Body of pancreas (tissue), 4 donors: ENCODE results near the gene MSI2. TPM values are rescaled to one million over a fixed set of nuclear protein-coding genes. Genes with fewer than 3 reads are reported as not detected.

Experiments used
- ATAC-seq: fragments of 150-250 bp; one replicate; pipeline ENCODE4 v1.9.1; 2016
- DNase-seq, 4 donors: peaks; one replicate each; pipeline ENCODE4 v3.0.0-alpha.2; 2019
- H3K27ac ChIP-seq, 4 donors: fragments of 200-600 bp; sonication (generic); 1 replicate in 3 of 4; 2 replicates in 1 of 4; pipeline versions ENCODE4 v1.5.1 to v1.6.1; 2016 to 2019; ENCODE audit warnings: mild to moderate bottlenecking in 1 of 4, mixed read lengths in 1 of 4, moderate library complexity in 1 of 4
- H3K27me3 ChIP-seq, 2 donors: fragments of 200-600 bp; sonication (generic); one replicate each; pipeline ENCODE4 v1.6.0; 2016; ENCODE audit warnings: mild to moderate bottlenecking in 1 of 2
- H3K36me3 ChIP-seq, 2 donors: fragments of 200-600 bp; sonication (generic); replicated peaks in 1 of 2; 2 replicates each; pipeline ENCODE4 v1.5.1; 2016; ENCODE audit warnings: low read depth in 2 of 2; ENCODE audit not compliant: insufficient read depth in 1 of 2
- H3K4me1 ChIP-seq: fragments of 200-600 bp; sonication (generic); one replicate; pipeline ENCODE4 v1.6.0; 2016
- H3K4me3 ChIP-seq, 2 donors: fragments of 200-600 bp; sonication (generic); 1 replicate in 1 of 2; 2 replicates in 1 of 2; pipeline ENCODE4 v1.5.1; 2016 to 2019
- H3K9me3 ChIP-seq, 3 donors: fragments of 200-600 bp; sonication (generic); 1 replicate in 2 of 3; 2 replicates in 1 of 3; pipeline ENCODE4 v1.5.1; 2016
- CTCF ChIP-seq, 7 experiments: fragments of 450-650 bp in 4 of 7; fragments of 200-600 bp in 3 of 7; sonication (generic) in 3 of 7; IDR thresholded peaks; one replicate each; pipeline ENCODE4 v1.5.1; 2016 to 2019; ENCODE audit warnings: antibody characterized with exemption in 7 of 7
- POLR2A ChIP-seq, 3 donors: fragments of 450-650 bp; IDR thresholded peaks; one replicate each; pipeline ENCODE4 v1.6.1; 2016; ENCODE audit warnings: antibody characterized with exemption in 3 of 3, mild to moderate bottlenecking in 2 of 3
- WGBS, 2 donors: methylation state at CpG; one replicate each; pipeline ENCODE4 v1.1.5; 2017; 5-methylcytosine and 5-hydroxymethylcytosine counted together
- intact Hi-C: fragments of 100-400 bp; cut with DNase I; formaldehyde crosslinking; loops from one replicate; pipeline ENCODE4 v1.15.1; 2023
- total RNA-seq, 2 donors: library from RNA; depleted of rRNA; stranded (reverse); fragments of >200 nt; gene quantifications; one replicate each; pipeline ENCODE4 v1.1.0, GENCODE V29; 2016

The MSI2 gene
- total RNA-seq, 2 donors from 2014 or later = 21.1 to 28.5 TPM

DNA sequence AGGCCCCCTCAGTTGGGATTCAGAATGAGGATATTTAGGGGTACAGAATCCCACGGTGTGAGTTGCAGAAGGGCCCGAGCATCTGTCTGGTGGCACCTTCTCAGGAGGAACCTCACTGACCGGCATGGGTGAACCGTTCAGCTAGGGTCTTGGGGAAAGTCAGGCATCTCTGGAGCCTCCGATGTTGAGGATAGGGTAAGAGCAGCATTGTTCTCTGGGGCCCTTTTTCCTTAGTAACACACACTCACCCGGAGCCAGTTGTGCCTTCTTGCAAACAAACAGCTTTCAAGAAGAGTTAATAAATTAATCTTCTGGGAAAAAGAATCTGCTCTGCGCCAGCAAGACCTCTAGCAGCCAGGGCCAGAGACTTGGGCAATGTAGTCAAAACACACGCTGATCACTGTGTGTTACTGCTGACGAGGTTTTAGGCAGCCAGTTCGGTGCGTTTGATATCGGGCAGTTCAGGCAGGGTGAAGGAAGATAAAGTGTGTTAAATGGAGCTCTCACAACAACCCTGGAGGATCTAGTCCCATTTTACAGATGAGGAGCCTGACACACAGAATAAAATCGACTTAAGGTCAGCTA lies 48.9 kb downstream of the MSI2 start:
- 87 to 88% methylated on average over 13 of the region's 13 CpGs for WGBS, 2 donors
- Histone ChIP-seq H3K27me3 (no peaks in the 10 kb centered on the region), H3K4me3 (no peak overlapping the region), H3K27ac (no peak overlapping the region), H3K9me3 (no peaks in the 10 kb centered on the region), H3K4me1 (no peaks in the 10 kb centered on the region), H3K36me3 (no peaks in the 10 kb centered on the region)
- DNase-seq (no peak), ATAC-seq (no peak)
- intact Hi-C loops = no loop called here
- no peak for TF ChIP-seq POLR2A (IDR thresholded peaks at IDR 0.05)
- no peak for TF ChIP-seq CTCF (IDR thresholded peaks at IDR 0.05)

DNA sequence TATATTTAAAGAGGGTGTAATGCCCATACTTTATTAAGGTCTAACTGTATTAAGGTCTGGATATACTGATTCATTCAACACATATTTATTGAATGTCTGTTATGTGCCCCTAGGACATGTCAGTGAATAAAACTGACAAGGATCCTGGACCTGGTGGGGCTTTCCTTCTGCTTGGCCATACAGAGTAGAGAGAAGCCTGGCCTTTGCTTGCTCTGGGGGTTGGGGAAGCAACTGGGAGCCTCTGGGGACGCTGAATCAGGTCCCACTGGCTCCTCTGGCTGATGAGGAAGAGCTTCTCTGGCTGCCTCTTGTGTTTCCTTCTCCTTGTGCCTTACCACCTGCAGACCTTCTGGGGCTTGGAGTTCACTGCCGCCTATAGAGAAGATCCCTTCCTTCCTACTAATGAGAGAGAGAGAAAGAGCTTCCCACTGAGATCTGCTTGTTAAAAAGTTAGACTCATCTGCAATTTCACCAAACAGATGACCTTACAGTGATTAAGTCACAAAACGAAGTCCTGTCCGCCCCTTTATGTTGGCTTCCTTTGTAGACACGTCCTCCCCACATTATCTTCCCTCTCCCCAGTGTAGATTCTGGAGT lies 49.7 kb downstream of the MSI2 start:
- WGBS, 2 donors = 83 to 85% methylated on average over 5 of the region's 5 CpGs
- TF ChIP-seq CTCF (IDR thresholded peaks at IDR 0.05) (no peak), POLR2A (IDR thresholded peaks at IDR 0.05) (no peak)
- intact Hi-C loops = no loop called here

DNA sequence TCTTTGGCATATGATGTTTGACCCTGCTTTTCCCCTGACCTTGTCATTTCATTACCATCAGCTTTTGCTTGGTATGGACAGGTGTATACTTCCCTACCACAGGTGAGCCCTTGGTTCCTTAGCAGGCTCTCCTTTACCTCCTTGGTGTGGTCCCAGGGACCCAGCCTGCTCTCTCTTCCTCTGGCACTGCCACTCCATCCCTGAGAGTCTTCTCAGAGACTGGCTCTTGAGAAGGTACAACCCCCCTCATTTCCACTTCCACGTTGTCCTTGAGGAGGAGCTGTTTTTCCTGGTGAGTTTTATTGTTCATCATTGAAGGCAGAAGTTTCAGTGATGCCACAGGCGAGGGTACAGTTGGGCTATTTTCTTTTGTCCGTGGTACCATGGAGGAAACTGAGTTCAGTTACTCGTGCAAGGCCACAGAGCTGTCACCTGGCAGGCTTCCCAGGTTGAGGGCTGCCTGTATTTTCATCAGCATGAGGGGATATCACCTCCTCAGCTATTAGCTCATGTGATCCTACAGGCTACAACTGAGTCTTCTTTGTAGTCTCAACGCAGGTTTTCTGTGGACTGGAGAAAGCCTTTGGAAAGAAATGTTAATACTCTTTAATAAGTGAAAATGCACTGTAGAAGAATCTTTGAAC lies 52.3 kb downstream of the MSI2 start:
- Histone ChIP-seq H3K4me3 (no peak overlapping the region), H3K27ac (no peak overlapping the region), H3K4me1 (no peaks in the 10 kb centered on the region), H3K9me3 (no peaks in the 10 kb centered on the region), H3K27me3 (no peaks in the 10 kb centered on the region), H3K36me3 (no peaks in the 10 kb centered on the region)
- intact Hi-C loops = no loop called here
- no peak for DNase-seq
- TF ChIP-seq POLR2A (IDR thresholded peaks at IDR 0.05) (no peak), CTCF (IDR thresholded peaks at IDR 0.05) (no peak)
- no peak for ATAC-seq
- 69 to 94% methylated on average over 5 of the region's 5 CpGs for WGBS, 2 donors

More for the DNA sequence above, 49.7 kb downstream of the MSI2 start:
- Histone ChIP-seq H3K4me1 (no peaks in the 10 kb centered on the region), H3K27ac (no peak overlapping the region), H3K9me3 (no peaks in the 10 kb centered on the region), H3K36me3 (no peaks in the 10 kb centered on the region), H3K4me3 (no peak overlapping the region), H3K27me3 (no peaks in the 10 kb centered on the region)
- ATAC-seq (no peak), DNase-seq (no peak)

DNA sequence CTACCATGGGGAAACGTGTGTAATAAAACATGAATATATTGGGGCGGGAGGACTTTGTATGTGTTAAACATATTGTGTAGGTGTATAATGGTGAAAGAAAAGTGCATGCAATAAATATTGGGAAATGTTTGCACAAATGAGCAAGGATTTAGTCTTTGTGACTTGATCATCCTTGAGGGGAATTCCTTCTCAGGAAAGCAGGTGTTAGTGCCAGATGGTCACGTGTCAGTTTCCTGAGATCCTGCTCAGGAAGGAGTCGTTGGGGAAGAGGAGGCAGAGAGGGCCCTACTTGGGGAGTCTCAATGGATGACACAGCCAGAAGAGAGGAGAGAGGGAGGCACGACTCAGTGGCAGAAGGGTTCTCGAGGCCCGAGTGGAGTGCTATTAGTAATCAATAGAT lies 53.2 kb downstream of the MSI2 start:
- Histone ChIP-seq H3K4me1 (no peaks in the 10 kb centered on the region), H3K36me3 (no peaks in the 10 kb centered on the region), H3K4me3 (no peak overlapping the region), H3K27me3 (no peaks in the 10 kb centered on the region), H3K9me3 (no peaks in the 10 kb centered on the region), H3K27ac (no peak overlapping the region)
- TF ChIP-seq POLR2A (IDR thresholded peaks at IDR 0.05) = no peak
- TF ChIP-seq CTCF (IDR thresholded peaks at IDR 0.05) = no peak
- intact Hi-C loops = no loop called here
- DNase-seq (no peak), ATAC-seq (no peak)
- 76 to 82% methylated on average over 7 of the region's 7 CpGs for WGBS, 2 donors
